B cell (primary cell): ENCODE measurements around the gene PSAP.

Experiments
- EZH2 ChIP-seq: IDR thresholded peaks from 2 replicates; pipeline ENCODE4 v1.6.1; 2012; ENCODE audit warnings: borderline replicate concordance, low read depth, mild to moderate bottlenecking, moderate library complexity, low read length; ENCODE audit not compliant: insufficient read depth, poor library complexity, severe bottlenecking
- TF ChIP-seq, protein P1 (sequence below): fragments of 200-600 bp; IDR thresholded peaks from one replicate; pipeline ENCODE4 v1.8.0; 2022; ENCODE audit warnings: antibody characterized with exemption, mild to moderate bottlenecking

DNA sequence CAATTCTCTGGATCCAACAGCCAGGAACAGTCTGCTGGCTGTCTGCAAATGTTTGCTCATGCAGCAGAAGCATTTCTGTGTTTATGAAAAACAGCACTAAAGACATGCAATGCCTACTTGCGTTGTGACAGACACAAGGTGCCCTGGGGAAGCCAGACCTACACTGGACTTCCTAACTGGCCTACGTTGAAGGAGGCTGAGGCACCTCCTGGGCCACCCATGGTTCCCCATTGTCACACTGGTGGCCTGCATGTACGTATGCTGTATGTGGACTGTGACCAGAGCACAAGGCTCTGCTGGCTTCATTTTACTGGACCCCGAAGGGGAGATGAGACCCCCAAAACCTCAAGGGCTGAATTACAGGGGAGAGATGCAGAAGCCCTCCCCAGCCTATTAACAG is 27.7 kb downstream of the PSAP start:
- TF ChIP-seq, protein P1, sequence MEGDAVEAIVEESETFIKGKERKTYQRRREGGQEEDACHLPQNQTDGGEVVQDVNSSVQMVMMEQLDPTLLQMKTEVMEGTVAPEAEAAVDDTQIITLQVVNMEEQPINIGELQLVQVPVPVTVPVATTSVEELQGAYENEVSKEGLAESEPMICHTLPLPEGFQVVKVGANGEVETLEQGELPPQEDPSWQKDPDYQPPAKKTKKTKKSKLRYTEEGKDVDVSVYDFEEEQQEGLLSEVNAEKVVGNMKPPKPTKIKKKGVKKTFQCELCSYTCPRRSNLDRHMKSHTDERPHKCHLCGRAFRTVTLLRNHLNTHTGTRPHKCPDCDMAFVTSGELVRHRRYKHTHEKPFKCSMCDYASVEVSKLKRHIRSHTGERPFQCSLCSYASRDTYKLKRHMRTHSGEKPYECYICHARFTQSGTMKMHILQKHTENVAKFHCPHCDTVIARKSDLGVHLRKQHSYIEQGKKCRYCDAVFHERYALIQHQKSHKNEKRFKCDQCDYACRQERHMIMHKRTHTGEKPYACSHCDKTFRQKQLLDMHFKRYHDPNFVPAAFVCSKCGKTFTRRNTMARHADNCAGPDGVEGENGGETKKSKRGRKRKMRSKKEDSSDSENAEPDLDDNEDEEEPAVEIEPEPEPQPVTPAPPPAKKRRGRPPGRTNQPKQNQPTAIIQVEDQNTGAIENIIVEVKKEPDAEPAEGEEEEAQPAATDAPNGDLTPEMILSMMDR: no peak
- no peak for TF ChIP-seq EZH2
